ENCODE data around the gene PLCL1. TPM values are rescaled to one million over a fixed set of nuclear protein-coding genes. Genes with fewer than 3 reads are reported as not detected.

Gene PLCL1
- total and polyA plus RNA-seq, 8 donors, result 0.93 to 28.7 (median 3.1) TPM

DNA sequence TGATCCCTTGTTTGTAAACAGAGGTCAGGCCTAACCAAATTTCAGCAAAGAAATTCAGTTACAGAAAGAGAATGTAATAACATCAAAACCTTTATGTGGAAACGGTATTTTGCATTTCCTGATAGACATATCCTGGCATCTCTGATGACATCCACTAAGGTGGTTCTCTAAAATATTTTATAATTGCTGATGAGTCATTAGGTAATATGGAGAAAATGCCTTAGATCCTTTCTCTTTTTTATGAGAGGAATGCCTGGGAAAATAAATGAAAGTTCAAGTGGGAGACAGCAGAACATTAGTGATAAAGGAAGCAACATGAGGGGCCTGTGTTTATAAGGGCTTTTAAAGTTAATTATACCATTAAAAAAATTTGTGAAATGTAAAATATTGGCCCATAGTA is 72.6 kb downstream of the PLCL1 start:
- Histone ChIP-seq H3K9me3 (no peaks in the 10 kb centered on the region), H3K4me1 (peaks cover 3 to 42% (median 22%) of the 10 kb centered on the region in 4 donors), H3K4me3 (no peak overlapping the region), H3K27ac (no peak overlapping the region), H3K27me3 (no peaks in the 10 kb centered on the region), H3K36me3 (no peaks in the 10 kb centered on the region)
- intact Hi-C loops (cut with DNase I; ENCODE audit: low total_unique reads), result no loop called here
- WGBS, 5 donors, result 82 to 94% (median 88%) methylated on average over 1 of the region's 1 CpG
- TF ChIP-seq POLR2AphosphoS5 (IDR thresholded peaks at IDR 0.05), result no peak
- no peak for TF ChIP-seq POLR2A (IDR thresholded peaks at IDR 0.05)
- TF ChIP-seq, protein P1, sequence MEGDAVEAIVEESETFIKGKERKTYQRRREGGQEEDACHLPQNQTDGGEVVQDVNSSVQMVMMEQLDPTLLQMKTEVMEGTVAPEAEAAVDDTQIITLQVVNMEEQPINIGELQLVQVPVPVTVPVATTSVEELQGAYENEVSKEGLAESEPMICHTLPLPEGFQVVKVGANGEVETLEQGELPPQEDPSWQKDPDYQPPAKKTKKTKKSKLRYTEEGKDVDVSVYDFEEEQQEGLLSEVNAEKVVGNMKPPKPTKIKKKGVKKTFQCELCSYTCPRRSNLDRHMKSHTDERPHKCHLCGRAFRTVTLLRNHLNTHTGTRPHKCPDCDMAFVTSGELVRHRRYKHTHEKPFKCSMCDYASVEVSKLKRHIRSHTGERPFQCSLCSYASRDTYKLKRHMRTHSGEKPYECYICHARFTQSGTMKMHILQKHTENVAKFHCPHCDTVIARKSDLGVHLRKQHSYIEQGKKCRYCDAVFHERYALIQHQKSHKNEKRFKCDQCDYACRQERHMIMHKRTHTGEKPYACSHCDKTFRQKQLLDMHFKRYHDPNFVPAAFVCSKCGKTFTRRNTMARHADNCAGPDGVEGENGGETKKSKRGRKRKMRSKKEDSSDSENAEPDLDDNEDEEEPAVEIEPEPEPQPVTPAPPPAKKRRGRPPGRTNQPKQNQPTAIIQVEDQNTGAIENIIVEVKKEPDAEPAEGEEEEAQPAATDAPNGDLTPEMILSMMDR (IDR thresholded peaks at IDR 0.05), result no peak
- TF ChIP-seq EP300 (IDR thresholded peaks at IDR 0.05), result no peak
- no peak for DNase-seq

DNA sequence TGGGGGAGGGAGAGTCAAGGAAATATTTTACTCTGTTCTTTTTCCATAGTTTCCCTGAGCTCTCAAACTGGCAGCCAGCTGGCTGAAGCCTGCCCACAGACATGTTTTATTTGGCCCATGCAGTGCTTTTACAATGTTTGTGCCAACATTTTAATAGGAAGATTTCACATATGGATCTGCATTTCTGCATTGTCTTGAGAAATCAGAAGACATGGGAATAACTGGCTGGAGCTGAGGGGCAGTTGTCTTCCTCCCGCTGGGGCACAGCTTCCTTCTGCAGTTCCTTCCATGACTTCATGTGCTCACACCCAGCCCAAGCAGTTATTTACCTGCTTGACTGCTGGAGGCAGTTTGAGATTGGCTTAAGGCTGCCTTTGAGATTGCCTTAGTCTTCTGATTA is 74.4 kb downstream of the PLCL1 start:
- H3K4me3 ChIP-seq, result no peak overlapping the region
- no peaks in the 10 kb centered on the region for H3K27me3 ChIP-seq
- H3K9me3 ChIP-seq, result no peaks in the 10 kb centered on the region
- no peaks in the 10 kb centered on the region for H3K36me3 ChIP-seq
- peaks cover 3 to 42% (median 22%) of the 10 kb centered on the region in 4 donors for H3K4me1 ChIP-seq
- TF ChIP-seq EP300 (IDR thresholded peaks at IDR 0.05), result no peak
- TF ChIP-seq POLR2AphosphoS5 (IDR thresholded peaks at IDR 0.05), result peak in 1 of 3 donors; percentile 9
- intact Hi-C loops (cut with DNase I; ENCODE audit: low total_unique reads), result no loop called here
- H3K27ac ChIP-seq, result peak overlapping the region in 1 of 5 donors; percentile 6
- 35 to 59% (median 47%) methylated on average over 1 of the region's 1 CpG for WGBS, 5 donors
- DNase-seq, result no peak

- Histone ChIP-seq H3K4me1 (peaks cover 3 to 42% (median 22%) of the 10 kb centered on the region in 4 donors), H3K9me3 (no peaks in the 10 kb centered on the region), H3K27me3 (no peaks in the 10 kb centered on the region), H3K27ac (no peak overlapping the region), H3K4me3 (no peak overlapping the region), H3K36me3 (no peaks in the 10 kb centered on the region)
- no peak for DNase-seq
- 80 to 92% (median 87%) methylated on average over 3 of the region's 3 CpGs for WGBS, 5 donors
- intact Hi-C loops (cut with DNase I; ENCODE audit: low total_unique reads), result no loop called here
- no peak for TF ChIP-seq POLR2AphosphoS5 (IDR thresholded peaks at IDR 0.05)
These were observed 75.5 kb downstream of the PLCL1 start for GRCh38 chr2:197879812-197880408.

- TF ChIP-seq, protein P1 (IDR thresholded peaks at IDR 0.05), result no peak
- TF ChIP-seq EP300 (IDR thresholded peaks at IDR 0.05) (no peak), POLR2A (IDR thresholded peaks at IDR 0.05) (no peak), POLR2AphosphoS5 (IDR thresholded peaks at IDR 0.05) (no peak)
- Histone ChIP-seq H3K4me3 (no peak overlapping the region), H3K36me3 (no peaks in the 10 kb centered on the region), H3K9me3 (no peaks in the 10 kb centered on the region), H3K27ac (no peak overlapping the region), H3K27me3 (no peaks in the 10 kb centered on the region), H3K4me1 (peaks cover 3 to 16% (median 11%) of the 10 kb centered on the region in 4 donors)
- 74 to 87% (median 78%) methylated on average over 3 of the region's 3 CpGs for WGBS, 5 donors
- no peak for DNase-seq
- intact Hi-C loops (cut with DNase I; ENCODE audit: low total_unique reads), result no loop called here
These were observed 79.1 kb downstream of the PLCL1 start for GRCh38 chr2:197883354-197884032.

- intact Hi-C loops (cut with DNase I; ENCODE audit: low total_unique reads), result no loop called here
- Histone ChIP-seq H3K4me1 (peaks cover 0 to 8% (median 3%) of the 10 kb centered on the region in 4 donors), H3K9me3 (no peaks in the 10 kb centered on the region), H3K4me3 (no peak overlapping the region), H3K27me3 (no peaks in the 10 kb centered on the region), H3K36me3 (no peaks in the 10 kb centered on the region), H3K27ac (no peak overlapping the region)
- WGBS, 5 donors, result 71 to 82% (median 75%) methylated on average over 3 of the region's 3 CpGs
- DNase-seq, result no peak
- TF ChIP-seq POLR2A (IDR thresholded peaks at IDR 0.05) (no peak), EP300 (IDR thresholded peaks at IDR 0.05) (no peak)
- TF ChIP-seq, protein P1 (IDR thresholded peaks at IDR 0.05), result no peak
These were observed 79.9 kb downstream of the PLCL1 start for GRCh38 chr2:197884252-197884651.
